Stomach (tissue), 4 donors: ENCODE results near the gene ATP8A2.

Source experiments
- CTCF ChIP-seq, 7 experiments: fragments of 450-650 bp in 4 of 7; fragments of 200-600 bp in 3 of 7; sonication (generic) in 3 of 7; IDR thresholded peaks; one replicate each; pipeline ENCODE4 v1.5.1; 2016 to 2019; ENCODE audit warnings: antibody characterized with exemption in 7 of 7, control low read depth in 2 of 7, mild to moderate bottlenecking in 1 of 7
- EP300 ChIP-seq: sonication (generic); formaldehyde crosslinking; IDR thresholded peaks from one replicate; pipeline ENCODE4 v1.6.1; 2017; ENCODE audit warnings: antibody characterized with exemption
- POLR2AphosphoS5 ChIP-seq, 3 donors: sonication (generic); formaldehyde crosslinking; IDR thresholded peaks; one replicate each; pipeline ENCODE4 v1.6.1; 2016; ENCODE audit warnings: antibody characterized with exemption in 3 of 3

DNA sequence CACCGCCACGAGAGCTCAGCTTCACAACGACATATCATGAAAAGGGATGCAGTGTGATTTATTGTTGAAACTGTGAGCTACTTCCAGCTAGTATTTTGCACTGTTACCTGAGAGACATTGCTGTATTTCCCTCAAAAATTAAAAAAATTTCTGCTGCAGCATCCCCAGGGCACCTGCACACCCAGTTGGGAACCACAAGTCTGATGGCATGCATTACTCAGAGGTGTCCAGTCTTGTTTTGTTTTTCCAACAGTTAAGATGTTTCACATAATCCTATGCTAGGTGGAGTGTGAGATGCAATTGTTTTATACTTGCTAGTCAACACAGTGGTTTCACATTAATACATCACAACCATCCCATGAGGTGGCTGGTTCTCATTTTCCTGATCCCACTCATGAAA is 394.8 kb downstream of the ATP8A2 start:
- TF ChIP-seq CTCF (IDR thresholded peaks at IDR 0.05) (no peak), EP300 (no peak), POLR2AphosphoS5 (IDR thresholded peaks at IDR 0.05) (no peak)
